ENCODE measurements around the gene HOXD1.

The HOXD1 gene

DNA sequence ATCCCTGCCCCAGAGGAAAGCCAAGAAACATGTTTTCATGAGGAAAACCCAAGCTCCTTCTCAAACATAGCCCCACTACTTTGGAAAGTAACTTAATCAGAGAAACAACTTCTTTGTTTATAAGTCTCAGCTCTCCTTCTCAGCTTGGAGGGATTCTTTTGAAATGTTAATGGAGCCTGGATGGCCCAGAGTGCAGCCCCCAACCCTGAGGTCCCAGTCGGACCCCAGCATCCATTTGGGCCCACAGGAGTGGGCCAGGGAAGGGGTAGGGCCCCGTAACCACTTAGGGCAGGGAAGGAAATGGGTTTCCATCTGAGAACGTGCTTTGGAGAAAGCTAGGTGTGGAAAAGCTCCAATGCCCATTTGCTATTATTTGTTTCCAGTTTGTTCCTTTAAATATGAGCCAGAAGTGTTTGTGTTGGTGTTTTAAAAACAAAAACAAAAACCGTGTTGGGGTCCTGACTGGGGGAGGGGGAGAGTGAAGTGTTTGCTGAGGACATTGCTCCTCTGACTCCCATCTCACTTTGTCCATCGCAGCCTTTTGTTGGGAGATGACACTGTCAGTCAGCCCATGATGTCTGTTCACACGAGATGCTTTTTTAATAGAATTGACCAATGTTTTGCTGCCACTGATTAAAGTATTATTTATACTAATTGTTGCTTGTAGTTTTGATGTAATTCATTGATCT, 33.0 kb upstream of the HOXD1 start:
- H2BK12ac ChIP-seq (ENCODE audit: low read length): no peak overlapping the region
- H3K9me3 ChIP-seq (replicated peaks in 1 of 2; ENCODE audit: control insufficient read depth in 2 of 2, insufficient read depth in 1 of 2, low read depth in 1 of 2, low read length in 2 of 2): peaks cover 0 to 8% of the 10 kb centered on the region in 2 donors
- H3K4me3 ChIP-seq (ENCODE audit: low read length in 2 of 2): no peak overlapping the region
- peaks cover 0 to 16% of the 10 kb centered on the region in 2 donors for H3K4me1 ChIP-seq (ENCODE audit: control insufficient read depth in 2 of 2, insufficient read depth in 1 of 2, low read depth in 1 of 2, low read length in 2 of 2)
- no peak overlapping the region for H2BK120ac ChIP-seq (ENCODE audit: low read depth, low read length)
- H3K18ac ChIP-seq (ENCODE audit: low read length): no peak overlapping the region
- no peak overlapping the region for H2AFZ ChIP-seq (ENCODE audit: low read length)
- no peak overlapping the region for H4K91ac ChIP-seq (ENCODE audit: low read depth, low read length, poor library complexity)
- H3K23ac ChIP-seq (ENCODE audit: low read depth, low read length, poor library complexity): no peak overlapping the region
- no peak overlapping the region for H3K4ac ChIP-seq (ENCODE audit: low read length)
- H3K36me3 ChIP-seq (replicated peaks in 1 of 2; ENCODE audit: control insufficient read depth in 2 of 2, insufficient read depth in 2 of 2, low read length in 2 of 2): no peaks in the 10 kb centered on the region
- no CpG with 5 or more reads among the region's 6 CpGs for WGBS, 2 donors (ENCODE audit: extremely low coverage in 2 of 2, insufficient read length in 2 of 2, insufficient replicate concordance in 1 of 2)
- H3K4me2 ChIP-seq (ENCODE audit: insufficient read depth, low read length, poor library complexity, severe bottlenecking): no peak overlapping the region
- no peak overlapping the region for H3K27ac ChIP-seq (replicated peaks; ENCODE audit: low read length)
- no peak overlapping the region for H4K8ac ChIP-seq (ENCODE audit: low read depth, low read length)
- no peak overlapping the region for H2AK5ac ChIP-seq (ENCODE audit: low read depth, low read length)
- no peak overlapping the region for H3K14ac ChIP-seq (ENCODE audit: low read length)
- H3K27me3 ChIP-seq (ENCODE audit: control insufficient read depth in 3 of 3, insufficient read depth in 3 of 3, low read depth in 1 of 3, low read length in 3 of 3): peaks cover 71 to 100% (median 97%) of the 10 kb centered on the region in 3 experiments
- H2BK15ac ChIP-seq (ENCODE audit: low read length): no peak overlapping the region
- no peak overlapping the region for H3K9ac ChIP-seq (ENCODE audit: low read depth, low read length, poor library complexity)
- DNase-seq (ENCODE audit: low spot score): no peak
- H2BK5ac ChIP-seq (ENCODE audit: low read length): no peak overlapping the region
- H3K79me1 ChIP-seq (ENCODE audit: low read depth, low read length): no peaks in the 10 kb centered on the region

GRCh38 chr2:176156301-176156806, 32.1 kb upstream of the HOXD1 start:
- Histone ChIP-seq H3K23ac (ENCODE audit: low read depth, low read length, poor library complexity) (no peak overlapping the region), H3K9ac (ENCODE audit: low read depth, low read length, poor library complexity) (no peak overlapping the region), H3K36me3 (replicated peaks in 1 of 2; ENCODE audit: control insufficient read depth in 2 of 2, insufficient read depth in 2 of 2, low read length in 2 of 2) (no peaks in the 10 kb centered on the region), H3K79me1 (ENCODE audit: low read depth, low read length) (no peaks in the 10 kb centered on the region), H2BK5ac (ENCODE audit: low read length) (no peak overlapping the region), H2BK12ac (ENCODE audit: low read length) (no peak overlapping the region), H3K4me3 (ENCODE audit: low read length in 2 of 2) (no peak overlapping the region), H3K4me2 (ENCODE audit: insufficient read depth, low read length, poor library complexity, severe bottlenecking) (no peak overlapping the region), H2AK5ac (ENCODE audit: low read depth, low read length) (no peak overlapping the region), H3K27me3 (ENCODE audit: control insufficient read depth in 3 of 3, insufficient read depth in 3 of 3, low read depth in 1 of 3, low read length in 3 of 3) (peaks cover 70 to 100% (median 97%) of the 10 kb centered on the region in 3 experiments), H2AFZ (ENCODE audit: low read length) (no peak overlapping the region), H4K91ac (ENCODE audit: low read depth, low read length, poor library complexity) (no peak overlapping the region), H3K4me1 (ENCODE audit: control insufficient read depth in 2 of 2, insufficient read depth in 1 of 2, low read depth in 1 of 2, low read length in 2 of 2) (peaks cover 0 to 16% of the 10 kb centered on the region in 2 donors), H4K8ac (ENCODE audit: low read depth, low read length) (no peak overlapping the region), H3K27ac (replicated peaks; ENCODE audit: low read length) (no peak overlapping the region), H3K4ac (ENCODE audit: low read length) (no peak overlapping the region), H2BK120ac (ENCODE audit: low read depth, low read length) (no peak overlapping the region), H3K14ac (ENCODE audit: low read length) (no peak overlapping the region), H2BK15ac (ENCODE audit: low read length) (no peak overlapping the region), H3K18ac (ENCODE audit: low read length) (no peak overlapping the region), H3K9me3 (replicated peaks in 1 of 2; ENCODE audit: control insufficient read depth in 2 of 2, insufficient read depth in 1 of 2, low read depth in 1 of 2, low read length in 2 of 2) (peaks cover 0 to 4% of the 10 kb centered on the region in 2 donors)
- no peak for DNase-seq (ENCODE audit: low spot score)
- WGBS, 2 donors (ENCODE audit: extremely low coverage in 2 of 2, insufficient read length in 2 of 2, insufficient replicate concordance in 1 of 2): no CpG with 5 or more reads among the region's 8 CpGs

DNA sequence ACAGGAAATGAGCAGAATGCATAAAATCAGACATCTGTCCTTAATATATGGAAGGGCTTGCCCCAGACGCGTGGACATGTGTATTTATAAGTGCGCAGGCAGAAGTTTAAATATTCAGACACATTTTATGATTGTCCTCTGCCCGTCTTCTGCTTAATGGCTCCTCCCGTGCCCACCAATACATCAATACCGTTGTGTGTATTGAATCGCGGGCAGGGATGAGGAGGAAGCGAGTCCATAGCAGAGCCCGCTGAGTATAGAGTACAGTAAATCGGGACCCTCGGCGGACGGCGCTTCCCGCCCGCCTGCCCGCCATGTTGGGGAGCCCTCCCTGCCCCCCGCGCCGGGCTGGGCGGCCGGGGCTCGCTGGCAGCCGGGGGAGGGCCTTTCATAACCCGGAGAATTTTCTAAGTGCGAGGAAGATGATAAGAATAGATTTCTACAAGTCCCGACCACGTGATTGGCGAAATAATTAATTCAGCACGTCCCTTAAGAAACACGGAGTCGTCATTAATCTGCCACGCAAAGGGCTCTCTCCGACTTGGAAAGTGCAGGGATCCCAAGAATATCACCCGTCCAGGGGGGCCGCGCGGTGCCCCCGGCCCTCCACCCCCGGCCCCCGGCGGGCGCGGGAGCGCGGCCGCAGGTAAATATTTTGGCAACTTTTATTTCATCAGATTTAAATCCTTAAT, 31.5 kb upstream of the HOXD1 start, which contains the start of gene HOXD3:
TSS of gene HOXD3 (plus strand) at position 501 of the 692 bp plus-strand sequence. CDS start 11,808 bp downstream, outside the sequence.
- Histone ChIP-seq H2BK5ac (ENCODE audit: low read length) (no peak within 1 kb of the TSS), H3K4ac (ENCODE audit: low read length) (no peak within 1 kb of the TSS), H2BK120ac (ENCODE audit: low read depth, low read length) (no peak within 1 kb of the TSS), H4K8ac (ENCODE audit: low read depth, low read length) (no peak within 1 kb of the TSS), H3K27ac (replicated peaks; ENCODE audit: low read length) (no peak within 1 kb of the TSS), H3K14ac (ENCODE audit: low read length) (no peak within 1 kb of the TSS), H3K4me2 (ENCODE audit: insufficient read depth, low read length, poor library complexity, severe bottlenecking) (no peak within 1 kb of the TSS), H3K36me3 (replicated peaks in 1 of 2; ENCODE audit: control insufficient read depth in 2 of 2, insufficient read depth in 2 of 2, low read length in 2 of 2) (no peaks in the 10 kb centered on the region), H3K27me3 (ENCODE audit: control insufficient read depth in 3 of 3, insufficient read depth in 3 of 3, low read depth in 1 of 3, low read length in 3 of 3) (peaks cover 69 to 100% (median 97%) of the 10 kb centered on the region in 3 experiments), H4K91ac (ENCODE audit: low read depth, low read length, poor library complexity) (no peak within 1 kb of the TSS), H3K18ac (ENCODE audit: low read length) (no peak within 1 kb of the TSS), H3K79me1 (ENCODE audit: low read depth, low read length) (no peaks in the 10 kb centered on the region), H3K9me3 (replicated peaks in 1 of 2; ENCODE audit: control insufficient read depth in 2 of 2, insufficient read depth in 1 of 2, low read depth in 1 of 2, low read length in 2 of 2) (peaks cover 0 to 8% of the 10 kb centered on the region in 2 donors), H2BK12ac (ENCODE audit: low read length) (no peak within 1 kb of the TSS), H3K23ac (ENCODE audit: low read depth, low read length, poor library complexity) (no peak within 1 kb of the TSS), H2AK5ac (ENCODE audit: low read depth, low read length) (no peak within 1 kb of the TSS), H3K4me3 (ENCODE audit: low read length in 2 of 2) (peak within 1 kb of the TSS in 1 of 2 donors; percentile 24), H3K4me1 (ENCODE audit: control insufficient read depth in 2 of 2, insufficient read depth in 1 of 2, low read depth in 1 of 2, low read length in 2 of 2) (peaks cover 0 to 16% of the 10 kb centered on the region in 2 donors), H2AFZ (ENCODE audit: low read length) (peak within 1 kb of the TSS; percentile 94), H2BK15ac (ENCODE audit: low read length) (no peak within 1 kb of the TSS), H3K9ac (ENCODE audit: low read depth, low read length, poor library complexity) (peak within 1 kb of the TSS; percentile 74)
- DNase-seq (ENCODE audit: low spot score): no peak
- no CpG with 5 or more reads among the region's 48 CpGs for WGBS, 2 donors (ENCODE audit: extremely low coverage in 2 of 2, insufficient read length in 2 of 2, insufficient replicate concordance in 1 of 2)
